Endodermal cell (in vitro differentiated cells): Measurements from ENCODE around the gene SRPK3. TPM values are rescaled to one million over a fixed set of nuclear protein-coding genes. Genes with fewer than 3 reads are reported as not detected.

Source experiments
- DNase-seq: peaks from one replicate; pipeline ENCODE4 v3.0.0-alpha.2; 2017
- H3K27ac ChIP-seq: 2 replicates; pipeline ENCODE4 v1.5.1; 2013; ENCODE audit warnings: mild to moderate bottlenecking, low read depth, low read length, moderate library complexity
- H3K27me3 ChIP-seq: 2 replicates; pipeline ENCODE4 v1.6.1; 2013; ENCODE audit warnings: mild to moderate bottlenecking, low read length, moderate library complexity; ENCODE audit not compliant: insufficient read depth, control insufficient read depth, poor library complexity, severe bottlenecking
- H3K36me3 ChIP-seq: 2 replicates; pipeline ENCODE4 v1.7.0; 2013; ENCODE audit warnings: mild to moderate bottlenecking, low read length, moderate library complexity; ENCODE audit not compliant: control insufficient read depth, insufficient read depth
- H3K4me1 ChIP-seq: one replicate; pipeline ENCODE4 v1.7.0; 2013; ENCODE audit warnings: low read length; ENCODE audit not compliant: control insufficient read depth, insufficient read depth
- H3K4me3 ChIP-seq: 2 replicates; pipeline ENCODE4 v1.5.1; 2013; ENCODE audit warnings: mild to moderate bottlenecking, low read length, moderate library complexity
- H3K9ac ChIP-seq: 2 replicates; pipeline ENCODE4 v1.6.1; 2013; ENCODE audit warnings: mild to moderate bottlenecking, low read length, moderate library complexity; ENCODE audit not compliant: poor library complexity, severe bottlenecking; ENCODE audit errors: extremely low read depth
- H3K9me3 ChIP-seq: 2 replicates; pipeline ENCODE4 v1.6.1; 2013; ENCODE audit warnings: mild to moderate bottlenecking, low read length, moderate library complexity; ENCODE audit not compliant: control insufficient read depth
- H3K27ac Mint-ChIP-seq: 2 replicates; pipeline ENCODE4 v1.8.0; 2020; ENCODE audit warnings: mixed read lengths
- H3K27me3 Mint-ChIP-seq: 2 replicates; pipeline ENCODE4 v1.8.0; 2021; ENCODE audit warnings: mild to moderate bottlenecking, mixed read lengths; ENCODE audit not compliant: insufficient read depth
- H3K36me3 Mint-ChIP-seq: 2 replicates; pipeline ENCODE4 v1.8.0; 2020; ENCODE audit warnings: low read depth, mixed read lengths
- H3K4me1 Mint-ChIP-seq: 2 replicates; pipeline ENCODE4 v1.8.0; 2020; ENCODE audit warnings: mixed read lengths
- H3K4me3 Mint-ChIP-seq: 2 replicates; pipeline ENCODE4 v1.8.0; 2020; ENCODE audit warnings: mild to moderate bottlenecking, moderate library complexity, mixed read lengths
- H3K9me3 Mint-ChIP-seq: 2 replicates; pipeline ENCODE4 v1.8.0; 2020; ENCODE audit warnings: mild to moderate bottlenecking, mixed read lengths
- CTCF ChIP-seq: fragments of 200-600 bp; sonication (generic); conservative IDR thresholded peaks from 2 replicates; pipeline ENCODE4 v1.5.0; 2021; ENCODE audit warnings: antibody characterized with exemption, mild to moderate bottlenecking
- WGBS, 2 experiments: methylation state at CpG; one replicate each; pipeline versions ENCODE4 v1.1.5 to v1.1.7; 2013; ENCODE audit warnings: missing lambda C conversion rate in 2 of 2, mixed read lengths in 1 of 2; ENCODE audit not compliant: insufficient coverage in 1 of 2, insufficient read length in 1 of 2; 5-methylcytosine and 5-hydroxymethylcytosine counted together
- total RNA-seq, 2 donors: library from RNA; stranded (reverse); fragmentation: NEBNext Ultra II Directional in 1 of 2; extraction: Animal tissue kit (Norgen Biotek cat#: 25700) in 1 of 2; gene quantifications; 2 replicates in 1 of 2; 3 replicates in 1 of 2; pipeline ENCODE4 v1.2.1, GENCODE V29; 2021

The SRPK3 gene
- total RNA-seq, 2 donors from 2014 or later = not detected

- Mint-ChIP-seq H3K36me3 (peaks cover 19% of the 10 kb centered on the region), H3K4me3 (no peak overlapping the region), H3K4me1 (peaks cover 2% of the 10 kb centered on the region), H3K9me3 (peaks cover 51% of the 10 kb centered on the region), H3K27me3 (no peaks in the 10 kb centered on the region), H3K27ac (no peak overlapping the region)
- Histone ChIP-seq H3K4me1 (no peaks in the 10 kb centered on the region), H3K9me3 (no peaks in the 10 kb centered on the region), H3K36me3 (no peaks in the 10 kb centered on the region), H3K9ac (no peak overlapping the region), H3K4me3 (no peak overlapping the region), H3K27ac (no peak overlapping the region), H3K27me3 (no peaks in the 10 kb centered on the region)
- no peak for TF ChIP-seq CTCF
- 97% methylated on average over 7 to 12 of the region's 12 CpGs for WGBS, 2 experiments
- DNase-seq = no peak
Observed at GRCh38 chrX:153789654-153790053, 8.8 kb downstream of the SRPK3 start.

DNA sequence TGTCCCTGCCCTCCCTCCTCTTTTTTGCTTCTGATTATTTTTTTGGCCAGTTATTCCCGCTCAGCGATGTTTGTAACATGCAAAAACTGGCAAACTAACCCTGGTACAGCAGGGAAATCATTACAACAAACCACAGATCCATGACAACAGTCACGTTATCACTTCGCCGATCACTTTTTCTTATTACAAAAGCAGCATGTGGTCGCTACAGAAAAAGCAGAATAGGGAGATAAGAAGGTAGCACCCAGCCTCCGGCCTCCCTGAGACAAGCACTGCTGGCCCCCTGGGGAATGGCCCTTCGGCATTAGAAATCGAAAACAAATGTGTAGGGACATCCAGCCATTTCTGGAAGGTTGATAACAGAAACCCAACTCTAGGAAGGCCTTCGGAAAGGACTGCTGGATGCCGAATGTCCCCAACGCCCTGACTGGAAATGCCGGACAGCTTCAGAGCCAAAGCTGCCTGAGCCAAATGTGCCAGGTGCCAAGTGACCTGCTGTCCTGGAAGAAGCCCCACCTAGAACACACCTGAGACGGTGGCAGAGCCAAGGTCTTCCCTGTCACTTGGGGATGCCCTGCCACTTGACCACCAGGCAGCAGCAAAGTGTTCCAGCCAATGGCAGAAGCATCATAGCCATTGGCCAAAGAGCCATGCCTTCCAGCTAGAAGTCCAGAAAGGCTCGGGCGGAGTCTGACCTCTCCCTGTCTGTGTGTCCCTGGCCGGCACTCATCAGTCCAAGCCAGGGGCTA lies 10.4 kb downstream of the SRPK3 start:
- H3K9me3 ChIP-seq = no peaks in the 10 kb centered on the region
- H3K4me3 ChIP-seq = no peak overlapping the region
- no peak for DNase-seq
- 94% methylated on average over 7 to 17 of the region's 17 CpGs for WGBS, 2 experiments
- no peak overlapping the region for H3K4me3 Mint-ChIP-seq
- no peak for TF ChIP-seq CTCF
- H3K36me3 Mint-ChIP-seq = peaks cover 23% of the 10 kb centered on the region
- H3K4me1 Mint-ChIP-seq = peaks cover 6% of the 10 kb centered on the region
- no peak overlapping the region for H3K27ac ChIP-seq
- H3K27ac Mint-ChIP-seq = no peak overlapping the region
- H3K27me3 Mint-ChIP-seq = no peaks in the 10 kb centered on the region
- peaks cover 56% of the 10 kb centered on the region for H3K9me3 Mint-ChIP-seq
- H3K9ac ChIP-seq = no peak overlapping the region
- no peaks in the 10 kb centered on the region for H3K4me1 ChIP-seq
- peaks cover 1% of the 10 kb centered on the region for H3K36me3 ChIP-seq
- no peaks in the 10 kb centered on the region for H3K27me3 ChIP-seq

DNA sequence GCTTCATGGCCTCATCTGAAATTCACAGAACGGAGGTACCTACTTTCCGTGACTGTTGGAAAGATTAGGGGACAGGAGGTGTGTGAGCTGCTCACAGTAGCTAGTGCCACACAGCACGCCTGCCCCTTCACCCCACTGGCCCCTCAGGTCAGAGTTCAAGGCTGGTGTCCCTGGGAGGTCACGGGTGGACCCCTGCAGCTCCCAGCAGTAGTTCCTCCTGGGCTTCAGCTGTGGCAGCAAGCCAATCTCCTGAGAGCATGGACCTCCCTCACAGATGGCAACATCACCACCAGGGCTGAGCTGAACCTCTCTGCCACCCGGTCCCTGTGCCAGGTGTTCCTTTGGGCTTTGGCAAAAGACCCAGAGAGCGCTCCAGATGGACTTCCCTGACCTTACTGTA lies 11.5 kb downstream of the SRPK3 start:
- Mint-ChIP-seq H3K27ac (no peak overlapping the region), H3K9me3 (peaks cover 59% of the 10 kb centered on the region), H3K4me3 (no peak overlapping the region), H3K4me1 (peaks cover 7% of the 10 kb centered on the region), H3K36me3 (peaks cover 25% of the 10 kb centered on the region), H3K27me3 (no peaks in the 10 kb centered on the region)
- peaks cover 4% of the 10 kb centered on the region for H3K36me3 ChIP-seq
- TF ChIP-seq CTCF = no peak
- no peaks in the 10 kb centered on the region for H3K9me3 ChIP-seq
- H3K4me1 ChIP-seq = no peaks in the 10 kb centered on the region
- no peak overlapping the region for H3K4me3 ChIP-seq
- no peak overlapping the region for H3K27ac ChIP-seq
- no peak for DNase-seq
- H3K9ac ChIP-seq = no peak overlapping the region
- whole genome bisulfite sequencing, 2 experiments = 95 to 100% methylated on average over 1 to 6 of the region's 6 CpGs
- H3K27me3 ChIP-seq = no peaks in the 10 kb centered on the region
